ENCODE data around the gene CEACAM20.
"Not testable (repeated sequence)": the region's sequence is repeated elsewhere in the genome, so short reads cannot be mapped to it uniquely, and the experiment has no call there.

CEACAM20 gene

GRCh38 chr19:44529536-44529935, at the start of gene CEACAM20:
CEACAM20 (minus strand) TSS chr19:44529675; CDS start chr19:44529509, 166 bp downstream.
- DNase-seq (ENCODE audit: low read depth in 2 of 2), result no peak

GRCh38 chr19:44577566-44577874, 48.0 kb upstream of the CEACAM20 start:
- DNase-seq (ENCODE audit: low read depth in 2 of 2), result no peak

- DNase-seq (ENCODE audit: low read depth in 2 of 2), result no peak
Observed at GRCh38 chr19:44576843-44577565, 47.5 kb upstream of the CEACAM20 start.

GRCh38 chr19:44575116-44575700, 45.7 kb upstream of the CEACAM20 start:
- no peak for DNase-seq (ENCODE audit: low read depth in 2 of 2)

- no peak for DNase-seq (ENCODE audit: low read depth in 2 of 2)
Observed at GRCh38 chr19:44574186-44574950, 44.9 kb upstream of the CEACAM20 start.

- no peak for DNase-seq (ENCODE audit: low read depth in 2 of 2)
Observed at GRCh38 chr19:44573627-44574026, 44.2 kb upstream of the CEACAM20 start.

GRCh38 chr19:44573183-44573582, 43.7 kb upstream of the CEACAM20 start:
- no peak for DNase-seq (ENCODE audit: low read depth in 2 of 2)

- no peak for DNase-seq (ENCODE audit: low read depth in 2 of 2)
Observed at GRCh38 chr19:44572581-44572900, 43.1 kb upstream of the CEACAM20 start.

GRCh38 chr19:44571830-44572580, 42.5 kb upstream of the CEACAM20 start:
- no peak for DNase-seq (ENCODE audit: low read depth in 2 of 2)

- DNase-seq (ENCODE audit: low read depth in 2 of 2), result peak in 1 of 2 donors; percentile 11
Observed at GRCh38 chr19:44570984-44571684, 41.7 kb upstream of the CEACAM20 start.

GRCh38 chr19:44570603-44570983, 41.1 kb upstream of the CEACAM20 start:
- no peak for DNase-seq (ENCODE audit: low read depth in 2 of 2)

GRCh38 chr19:44567745-44568144, 38.3 kb upstream of the CEACAM20 start:
- no peak for DNase-seq (ENCODE audit: low read depth in 2 of 2)

- no peak for DNase-seq (ENCODE audit: low read depth in 2 of 2)
Observed at GRCh38 chr19:44566984-44567383, 37.5 kb upstream of the CEACAM20 start.

GRCh38 chr19:44563086-44563655, 33.7 kb upstream of the CEACAM20 start:
- not testable (repeated sequence) for DNase-seq (ENCODE audit: low read depth in 2 of 2)

GRCh38 chr19:44557933-44558332, 28.5 kb upstream of the CEACAM20 start:
- DNase-seq (ENCODE audit: low read depth in 2 of 2), result no peak

GRCh38 chr19:44554641-44555246, 25.3 kb upstream of the CEACAM20 start:
- no peak for DNase-seq (ENCODE audit: low read depth in 2 of 2)

GRCh38 chr19:44553478-44554171, 24.1 kb upstream of the CEACAM20 start:
- no peak for DNase-seq (ENCODE audit: low read depth in 2 of 2)

GRCh38 chr19:44552324-44552723, 22.8 kb upstream of the CEACAM20 start:
- no peak for DNase-seq (ENCODE audit: low read depth in 2 of 2)

GRCh38 chr19:44551850-44552249, 22.4 kb upstream of the CEACAM20 start:
- no peak for DNase-seq (ENCODE audit: low read depth in 2 of 2)

- not testable (repeated sequence) for DNase-seq (ENCODE audit: low read depth in 2 of 2)
Observed at GRCh38 chr19:44550976-44551375, 21.5 kb upstream of the CEACAM20 start.
